Keratinocyte (primary cell): ENCODE measurements around the gene WDR27. TPM values are rescaled to one million over a fixed set of nuclear protein-coding genes. Genes with fewer than 3 reads are reported as not detected.

Experiments used
- DNase-seq: peaks from one replicate; pipeline ENCODE4 v3.0.0-alpha.2; 2011; ENCODE audit warnings: low read depth, missing footprints, low spot score
- FAIRE-seq: peaks from 2 replicates; lab custom pipeline; 2011; peaks lifted over from hg19 to GRCh38; lab: Jason Lieb, UNC
- H2AFZ ChIP-seq: 2 replicates; pipeline ENCODE4 v1.6.0; 2012; ENCODE audit warnings: low read length, control low read depth, inconsistent platforms; ENCODE audit not compliant: control insufficient read depth
- H3K27ac ChIP-seq: 2 replicates; pipeline ENCODE4 v1.5.1; 2011; ENCODE audit warnings: low read length; ENCODE audit not compliant: control insufficient read depth, insufficient read depth
- H3K27me3 ChIP-seq: 3 replicates; pipeline ENCODE4 v1.6.0; 2011; ENCODE audit warnings: low read length; ENCODE audit not compliant: control insufficient read depth, insufficient read depth; ENCODE audit errors: extremely low read depth
- H3K36me3 ChIP-seq, 2 experiments: 2 replicates in 1 of 2; 3 replicates in 1 of 2; pipeline ENCODE4 v1.5.1; 2011; ENCODE audit warnings: low read length in 2 of 2, mild to moderate bottlenecking in 1 of 2; ENCODE audit not compliant: control insufficient read depth in 2 of 2, insufficient read depth in 2 of 2; ENCODE audit errors: extremely low read depth in 1 of 2
- H3K4me1 ChIP-seq: 3 replicates; pipeline ENCODE4 v1.5.1; 2011; ENCODE audit warnings: low read length; ENCODE audit not compliant: control insufficient read depth, insufficient read depth; ENCODE audit errors: extremely low read depth
- H3K4me2 ChIP-seq: 3 replicates; pipeline ENCODE4 v1.6.0; 2011; ENCODE audit warnings: low read depth, low read length; ENCODE audit not compliant: control insufficient read depth, insufficient read depth; ENCODE audit errors: extremely low read depth
- H3K4me3 ChIP-seq, 3 experiments: fragments of 200-600 bp in 1 of 3; sonication (generic) in 1 of 3; 2 replicates in 2 of 3; 3 replicates in 1 of 3; pipeline ENCODE4 v1.5.1; 2011 to 2016; ENCODE audit warnings: low read length in 3 of 3, mild to moderate bottlenecking in 3 of 3, control low read depth in 2 of 3, inconsistent platforms in 1 of 3, low read depth in 1 of 3, mixed read lengths in 1 of 3, mixed run types in 1 of 3, moderate library complexity in 1 of 3; ENCODE audit not compliant: control insufficient read depth in 2 of 3, insufficient read depth in 2 of 3; ENCODE audit errors: extremely low read depth in 1 of 3
- H3K79me2 ChIP-seq: 2 replicates; pipeline ENCODE4 v1.6.0; 2012; ENCODE audit warnings: low read length; ENCODE audit not compliant: control insufficient read depth, insufficient read depth
- H3K9ac ChIP-seq: 3 replicates; pipeline ENCODE4 v1.6.0; 2011; ENCODE audit warnings: low read length; ENCODE audit not compliant: control insufficient read depth, insufficient read depth; ENCODE audit errors: extremely low read depth
- H3K9me1 ChIP-seq: 3 replicates; pipeline ENCODE4 v1.6.0; 2011; ENCODE audit warnings: low read length; ENCODE audit not compliant: control insufficient read depth, insufficient read depth; ENCODE audit errors: extremely low read depth
- H3K9me3 ChIP-seq: 2 replicates; pipeline ENCODE4 v1.5.1; 2012; ENCODE audit warnings: low read depth, low read length; ENCODE audit not compliant: control insufficient read depth
- H4K20me1 ChIP-seq: 3 replicates; pipeline ENCODE4 v1.6.0; 2011; ENCODE audit warnings: low read length; ENCODE audit not compliant: control insufficient read depth, insufficient read depth; ENCODE audit errors: extremely low read depth
- CTCF ChIP-seq, 3 experiments: IDR thresholded peaks in 1 of 3; conservative IDR thresholded peaks in 1 of 3; optimal IDR thresholded peaks in 1 of 3; 2 replicates in 2 of 3; 3 replicates in 1 of 3; pipeline versions ENCODE3 to v1.5.1; 2011; ENCODE audit warnings: low read length in 3 of 3, mild to moderate bottlenecking in 3 of 3, moderate library complexity in 2 of 3, control low read depth in 1 of 3, inconsistent platforms in 1 of 3; ENCODE audit not compliant: insufficient read depth in 2 of 3; ENCODE audit errors: extremely low read depth in 1 of 3
- EZH2 ChIP-seq: IDR thresholded peaks from one replicate; pipeline ENCODE4 v1.6.1; 2012; ENCODE audit warnings: inconsistent platforms, mild to moderate bottlenecking, low read length, moderate library complexity
- dilution Hi-C: fragments of 300-500 bp; cut with MboI; formaldehyde crosslinking; loops from one replicate; pipeline ENCODE4 v1.7.0; 2020; ENCODE audit warnings: low sequenced_read_pairs; ENCODE audit not compliant: extremely low pct_ligation_motif_present
- polyA plus RNA-seq, 5 experiments: library from polyadenylated mRNA; depleted of rRNA in 3 of 5; stranded (reverse) in 3 of 5; stranded (forward) in 1 of 5; unstranded in 1 of 5; fragments of >200 nt; gene quantifications; 1 replicate in 1 of 5; 2 replicates in 3 of 5; 3 replicates in 1 of 5; pipeline versions ENCODE4 v1.2.1 to v1.2.3, GENCODE V29; 2011 to 2012; ENCODE audit warnings: missing spikeins in 2 of 5, low read depth in 1 of 5, low replicate concordance in 1 of 5

Gene WDR27
- polyA plus RNA-seq, 1 donor (not counting 4 experiments of a cell fraction or from before 2014, with no cell fraction given) = 17.8 TPM

- H4K20me1 ChIP-seq = no peaks in the 10 kb centered on the region
- no peak overlapping the region for H3K4me2 ChIP-seq
- H3K4me1 ChIP-seq = no peaks in the 10 kb centered on the region
- dilution Hi-C loops = no loop called here
- no peaks in the 10 kb centered on the region for H3K36me3 ChIP-seq
- H2AFZ ChIP-seq = no peak overlapping the region
- no peak overlapping the region for H3K9ac ChIP-seq
- FAIRE-seq (no peak), DNase-seq (no peak)
- no peaks in the 10 kb centered on the region for H3K9me3 ChIP-seq
- H3K27me3 ChIP-seq = no peaks in the 10 kb centered on the region
- TF ChIP-seq CTCF (optimal IDR thresholded peaks at IDR 0.05 in 1 of 3, IDR thresholded peaks at IDR 0.05 in 1 of 3, conservative IDR thresholded peaks at IDR 0.05 in 1 of 3; ENCODE audit: extremely low read depth in 1 of 3, insufficient read depth in 2 of 3, low read length in 3 of 3) (no peak), EZH2 (no peak)
- H3K9me1 ChIP-seq = no peaks in the 10 kb centered on the region
- H3K79me2 ChIP-seq = no peaks in the 10 kb centered on the region
- no peak overlapping the region for H3K27ac ChIP-seq
- H3K4me3 ChIP-seq = no peak overlapping the region
These were observed 202.8 kb downstream of the WDR27 start for GRCh38 chr6:169498916-169499513.

- Histone ChIP-seq H3K27me3 (no peaks in the 10 kb centered on the region), H3K27ac (no peak overlapping the region), H3K4me2 (no peak overlapping the region), H3K79me2 (no peaks in the 10 kb centered on the region), H4K20me1 (no peaks in the 10 kb centered on the region), H3K9me3 (no peaks in the 10 kb centered on the region), H3K36me3 (no peaks in the 10 kb centered on the region), H3K9ac (no peak overlapping the region), H3K4me3 (no peak overlapping the region), H2AFZ (no peak overlapping the region), H3K9me1 (no peaks in the 10 kb centered on the region), H3K4me1 (no peaks in the 10 kb centered on the region)
- DNase-seq (no peak), FAIRE-seq (no peak)
- dilution Hi-C loops = no loop called here
- TF ChIP-seq EZH2 (no peak), CTCF (optimal IDR thresholded peaks at IDR 0.05 in 1 of 3, IDR thresholded peaks at IDR 0.05 in 1 of 3, conservative IDR thresholded peaks at IDR 0.05 in 1 of 3; ENCODE audit: extremely low read depth in 1 of 3, insufficient read depth in 2 of 3, low read length in 3 of 3) (no peak)
These were observed 206.2 kb downstream of the WDR27 start for GRCh38 chr6:169495601-169496000.
